Calu3 (cell line): Measurements from ENCODE around the gene OR10K2. TPM values are rescaled to one million over a fixed set of nuclear protein-coding genes. Genes with fewer than 3 reads are reported as not detected.

Experiments used
- BruUV-seq: library from RNA; stranded (reverse); fragments of 400-500 nt; replicated peaks from 2 replicates; lab custom pipeline; 2021; lab: Mats Ljungman, UMichigan
- CTCF ChIA-PET: fragments of 300-600 bp; sonication (Branson Sonifier 250); formaldehyde crosslinking; loops from one replicate; lab custom pipeline; 2022; ENCODE audit warnings: antibody characterized with exemption; lab: Charles Lee
- DNase-seq: peaks from one replicate; pipeline ENCODE4 v3.0.0; 2022
- H3K27ac Mint-ChIP-seq: one replicate; pipeline ENCODE4 v1.8.0; 2022; ENCODE audit warnings: mixed read lengths; ENCODE audit not compliant: unreplicated experiment
- H3K27me3 Mint-ChIP-seq: one replicate; pipeline ENCODE4 v1.8.0; 2022; ENCODE audit warnings: mixed read lengths; ENCODE audit not compliant: unreplicated experiment
- H3K36me3 Mint-ChIP-seq: one replicate; pipeline ENCODE4 v1.8.0; 2022; ENCODE audit warnings: mild to moderate bottlenecking, moderate library complexity, mixed read lengths; ENCODE audit not compliant: insufficient read depth, unreplicated experiment
- H3K4me1 Mint-ChIP-seq: one replicate; pipeline ENCODE4 v1.8.0; 2022; ENCODE audit warnings: mild to moderate bottlenecking, low read depth, mixed read lengths; ENCODE audit not compliant: unreplicated experiment
- H3K4me3 Mint-ChIP-seq: one replicate; pipeline ENCODE4 v1.8.0; 2022; ENCODE audit warnings: mild to moderate bottlenecking, low read depth, moderate library complexity, mixed read lengths; ENCODE audit not compliant: unreplicated experiment
- H3K9me3 Mint-ChIP-seq: one replicate; pipeline ENCODE4 v1.8.0; 2022; ENCODE audit warnings: low read depth, mixed read lengths; ENCODE audit not compliant: unreplicated experiment
- intact Hi-C: fragments of 100-400 bp; cut with micrococcal nuclease; formaldehyde crosslinking; loops from one replicate; pipeline ENCODE4 v1.10.0; 2022; ENCODE audit not compliant: unreplicated experiment
- total RNA-seq: library from RNA; stranded (reverse); gene quantifications from 2 replicates; pipeline ENCODE4 v1.2.3, GENCODE V29; 2022
- TF ChIP-seq, protein P1 (sequence below): fragments of 200-600 bp; IDR thresholded peaks from one replicate; pipeline ENCODE4 v1.8.0; 2022; ENCODE audit warnings: antibody characterized with exemption; ENCODE audit not compliant: unreplicated experiment

OR10K2 gene
- total RNA-seq, 1 experiment from 2014 or later = not detected

DNA sequence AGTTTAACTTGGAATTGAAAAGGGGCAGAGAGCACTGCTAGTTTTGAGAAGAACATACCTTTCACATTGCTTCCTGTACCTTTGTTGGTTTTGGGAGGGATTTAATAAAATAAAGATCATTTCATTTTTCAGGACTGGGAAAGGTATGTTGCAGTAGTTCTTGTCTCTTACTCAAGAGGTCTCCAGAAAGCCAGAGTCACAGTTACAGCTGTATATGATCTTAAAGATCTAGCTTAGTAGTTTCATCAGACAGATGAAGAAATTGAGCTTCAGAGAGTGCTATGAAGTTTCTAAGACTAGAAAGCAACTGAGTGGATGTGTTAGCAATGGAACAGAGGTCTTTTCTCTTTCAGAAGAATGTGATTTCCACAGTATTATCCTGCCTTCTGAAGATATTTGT is 1.0 kb downstream of the OR10K2 start:
- TF ChIP-seq, protein P1, sequence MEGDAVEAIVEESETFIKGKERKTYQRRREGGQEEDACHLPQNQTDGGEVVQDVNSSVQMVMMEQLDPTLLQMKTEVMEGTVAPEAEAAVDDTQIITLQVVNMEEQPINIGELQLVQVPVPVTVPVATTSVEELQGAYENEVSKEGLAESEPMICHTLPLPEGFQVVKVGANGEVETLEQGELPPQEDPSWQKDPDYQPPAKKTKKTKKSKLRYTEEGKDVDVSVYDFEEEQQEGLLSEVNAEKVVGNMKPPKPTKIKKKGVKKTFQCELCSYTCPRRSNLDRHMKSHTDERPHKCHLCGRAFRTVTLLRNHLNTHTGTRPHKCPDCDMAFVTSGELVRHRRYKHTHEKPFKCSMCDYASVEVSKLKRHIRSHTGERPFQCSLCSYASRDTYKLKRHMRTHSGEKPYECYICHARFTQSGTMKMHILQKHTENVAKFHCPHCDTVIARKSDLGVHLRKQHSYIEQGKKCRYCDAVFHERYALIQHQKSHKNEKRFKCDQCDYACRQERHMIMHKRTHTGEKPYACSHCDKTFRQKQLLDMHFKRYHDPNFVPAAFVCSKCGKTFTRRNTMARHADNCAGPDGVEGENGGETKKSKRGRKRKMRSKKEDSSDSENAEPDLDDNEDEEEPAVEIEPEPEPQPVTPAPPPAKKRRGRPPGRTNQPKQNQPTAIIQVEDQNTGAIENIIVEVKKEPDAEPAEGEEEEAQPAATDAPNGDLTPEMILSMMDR = no peak
- DNase-seq = no peak
- intact Hi-C loops = no loop called here
- no peaks in the 10 kb centered on the region for H3K36me3 Mint-ChIP-seq
- BruUV-seq = no TSS peak
- CTCF ChIA-PET = no interaction called here
- H3K27ac Mint-ChIP-seq = no peak overlapping the region
- no peaks in the 10 kb centered on the region for H3K4me1 Mint-ChIP-seq
- peaks cover 3% of the 10 kb centered on the region for H3K9me3 Mint-ChIP-seq
- H3K27me3 Mint-ChIP-seq = peaks cover 14% of the 10 kb centered on the region
- no peak overlapping the region for H3K4me3 Mint-ChIP-seq

GRCh38 chr1:158422212-158422611 is 3.8 kb downstream of the OR10K2 start:
- intact Hi-C loops = no loop called here
- CTCF ChIA-PET = no interaction called here
- no TSS peak for BruUV-seq
- Mint-ChIP-seq H3K9me3 (no peaks in the 10 kb centered on the region), H3K4me1 (no peaks in the 10 kb centered on the region), H3K27me3 (peaks cover 20% of the 10 kb centered on the region), H3K36me3 (no peaks in the 10 kb centered on the region), H3K4me3 (no peak overlapping the region), H3K27ac (no peak overlapping the region)
- DNase-seq = no peak
- TF ChIP-seq, protein P1 = no peak

DNA sequence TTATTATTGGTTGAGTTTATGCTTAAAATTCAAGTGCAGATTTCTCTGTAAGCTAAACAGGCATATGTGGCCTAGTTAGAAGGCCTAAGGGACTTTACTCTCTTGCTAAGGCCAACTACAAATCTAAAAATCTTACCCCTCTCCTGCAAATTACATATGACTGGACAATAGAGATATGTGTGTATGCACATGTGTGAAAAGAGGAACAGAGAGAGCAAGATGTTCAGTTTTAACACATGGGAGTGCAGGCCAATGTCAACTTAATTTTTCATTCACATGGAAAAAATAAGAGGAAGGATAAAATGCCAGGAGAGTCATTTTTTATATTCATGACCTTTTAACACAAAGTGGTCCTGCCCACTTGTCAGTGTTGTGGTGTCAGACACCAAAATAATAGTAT is 8.5 kb downstream of the OR10K2 start:
- H3K27ac Mint-ChIP-seq = no peak overlapping the region
- H3K27me3 Mint-ChIP-seq = peaks cover 20% of the 10 kb centered on the region
- CTCF ChIA-PET = no interaction called here
- intact Hi-C loops = no loop called here
- no peak overlapping the region for H3K4me3 Mint-ChIP-seq
- H3K4me1 Mint-ChIP-seq = no peaks in the 10 kb centered on the region
- no peak for DNase-seq
- TF ChIP-seq, protein P1 = no peak
- BruUV-seq = no TSS peak
- no peaks in the 10 kb centered on the region for H3K9me3 Mint-ChIP-seq
- H3K36me3 Mint-ChIP-seq = no peaks in the 10 kb centered on the region

GRCh38 chr1:158414651-158415345 is 11.2 kb downstream of the OR10K2 start:
- no peaks in the 10 kb centered on the region for H3K4me1 Mint-ChIP-seq
- BruUV-seq = no TSS peak
- intact Hi-C loops = no loop called here
- H3K27me3 Mint-ChIP-seq = peaks cover 3% of the 10 kb centered on the region
- H3K9me3 Mint-ChIP-seq = no peaks in the 10 kb centered on the region
- no peak overlapping the region for H3K4me3 Mint-ChIP-seq
- CTCF ChIA-PET = no interaction called here
- no peaks in the 10 kb centered on the region for H3K36me3 Mint-ChIP-seq
- H3K27ac Mint-ChIP-seq = no peak overlapping the region
- no peak for DNase-seq
- TF ChIP-seq, protein P1 = no peak
